Neural cell (in vitro differentiated cells): ENCODE measurements around the gene TTPAL. TPM values are rescaled to one million over a fixed set of nuclear protein-coding genes. Genes with fewer than 3 reads are reported as not detected.

Source experiments
- H2AFZ ChIP-seq: fragments of 200-600, 300-800 bp; sonication (generic), shearing (Covaris generic); 2 replicates; pipeline ENCODE4 v1.6.0; 2014; ENCODE audit warnings: low read depth, mild to moderate bottlenecking, antibody characterized with exemption, low read length, moderate library complexity
- H3F3A ChIP-seq: fragments of 200-600 bp; shearing (Covaris generic); 2 replicates; pipeline ENCODE4 v1.6.1; 2016; ENCODE audit warnings: mild to moderate bottlenecking, moderate library complexity, mixed read lengths, antibody characterized with exemption, low read length; ENCODE audit not compliant: insufficient read depth, poor library complexity, severe bottlenecking
- H3K27ac ChIP-seq: fragments of 200-600, 300-800 bp; sonication (generic), shearing (Covaris generic); 2 replicates; pipeline ENCODE4 v1.5.1; 2014; ENCODE audit warnings: mild to moderate bottlenecking, low read length, moderate library complexity
- H3K27me3 ChIP-seq: fragments of 300-800, 200-600 bp; sonication (generic), shearing (Covaris generic); 2 replicates; pipeline ENCODE4 v1.6.0; 2014; ENCODE audit warnings: mild to moderate bottlenecking, low read depth, low read length, moderate library complexity; ENCODE audit not compliant: insufficient read depth
- H3K36me3 ChIP-seq: fragments of 300-800, 200-600 bp; sonication (generic), shearing (Covaris generic); 2 replicates; pipeline ENCODE4 v1.5.1; 2014; ENCODE audit warnings: mild to moderate bottlenecking, antibody characterized with exemption, low read length, moderate library complexity; ENCODE audit not compliant: insufficient read depth
- H3K4me2 ChIP-seq: fragments of 300-800, 200-600 bp; sonication (generic), shearing (Covaris generic); 2 replicates; pipeline ENCODE4 v1.6.0; 2014; ENCODE audit warnings: mild to moderate bottlenecking, low read length
- H3K4me3 ChIP-seq: fragments of 300-800, 200-600 bp; sonication (generic), shearing (Covaris generic); 2 replicates; pipeline ENCODE4 v1.5.1; 2014; ENCODE audit warnings: mild to moderate bottlenecking, low read length, moderate library complexity
- H3K79me2 ChIP-seq: fragments of 200-600 bp; shearing (Covaris generic); replicated peaks from 2 replicates; pipeline ENCODE4 v1.6.0; 2014; ENCODE audit warnings: mild to moderate bottlenecking, low read length, moderate library complexity; ENCODE audit not compliant: insufficient read depth
- H3K9ac ChIP-seq: fragments of 300-800, 200-600 bp; sonication (generic), shearing (Covaris generic); 2 replicates; pipeline ENCODE4 v1.6.1; 2016; ENCODE audit warnings: mild to moderate bottlenecking, low read length, mixed read lengths
- H3K9me2 ChIP-seq: fragments of 200-600 bp; shearing (Covaris generic); 2 replicates; pipeline ENCODE4 v1.6.1; 2016; ENCODE audit warnings: mild to moderate bottlenecking, low read length, mixed read lengths; ENCODE audit not compliant: insufficient read depth
- H3K9me3 ChIP-seq: fragments of 200-600, 300-800 bp; sonication (generic), shearing (Covaris generic); 2 replicates; pipeline ENCODE4 v1.6.1; 2016; ENCODE audit warnings: mild to moderate bottlenecking, mixed run types, low read length, moderate library complexity, mixed read lengths
- H4K20me1 ChIP-seq: fragments of 200-600 bp; shearing (Covaris generic); 2 replicates; pipeline ENCODE4 v1.6.1; 2016; ENCODE audit warnings: mild to moderate bottlenecking, mixed run types; ENCODE audit not compliant: insufficient read depth
- EP300 ChIP-seq: fragments of 450-650 bp; conservative IDR thresholded peaks from 2 replicates; pipeline ENCODE4 v1.6.1; 2014; ENCODE audit warnings: antibody characterized with exemption, mild to moderate bottlenecking, moderate library complexity; ENCODE audit not compliant: poor library complexity, severe bottlenecking
- EZH2 ChIP-seq: fragments of 200-600, 300-800 bp; shearing (Covaris generic), sonication (generic); IDR thresholded peaks from 2 replicates; pipeline ENCODE4 v1.6.1; 2014; ENCODE audit warnings: antibody characterized with exemption, low read length, borderline replicate concordance, mild to moderate bottlenecking; ENCODE audit not compliant: insufficient read depth, poor library complexity, severe bottlenecking
- MXI1 ChIP-seq: fragments of 450-650 bp; conservative IDR thresholded peaks from 2 replicates; pipeline ENCODE4 v1.6.1; 2014; ENCODE audit warnings: antibody characterized with exemption, mild to moderate bottlenecking; ENCODE audit not compliant: poor library complexity, severe bottlenecking
- POLR2AphosphoS5 ChIP-seq: IDR thresholded peaks from 2 replicates; pipeline ENCODE4 v1.6.1; 2012
- RAD21 ChIP-seq: fragments of 450-650 bp; conservative IDR thresholded peaks from 2 replicates; pipeline ENCODE4 v1.6.1; 2014; ENCODE audit warnings: antibody characterized with exemption, mild to moderate bottlenecking, moderate library complexity
- SMC3 ChIP-seq: fragments of 450-650 bp; conservative IDR thresholded peaks from 2 replicates; pipeline ENCODE4 v1.6.1; 2014; ENCODE audit warnings: antibody characterized with exemption, mild to moderate bottlenecking, moderate library complexity; ENCODE audit not compliant: poor library complexity
- TAF1 ChIP-seq: IDR thresholded peaks from 2 replicates; pipeline ENCODE4 v1.6.1; 2012; ENCODE audit warnings: low read depth
- polyA plus RNA-seq: library from polyadenylated mRNA; depleted of rRNA; stranded (reverse); fragments of >200 nt; gene quantifications from 2 replicates; pipeline ENCODE4 v1.2.3, GENCODE V29; 2014
- TF ChIP-seq, protein P1 (sequence below): IDR thresholded peaks from 2 replicates; pipeline ENCODE4 v1.6.1; 2012; ENCODE audit warnings: borderline replicate concordance
- TF ChIP-seq, protein P2 (sequence below): fragments of 450-650 bp; IDR thresholded peaks from 2 replicates; pipeline ENCODE4 v1.5.1; 2014; ENCODE audit warnings: antibody characterized with exemption, mild to moderate bottlenecking, moderate library complexity; ENCODE audit not compliant: poor library complexity, severe bottlenecking

Gene TTPAL
- polyA plus RNA-seq, 1 donor from 2014 or later: 11.2 TPM

DNA sequence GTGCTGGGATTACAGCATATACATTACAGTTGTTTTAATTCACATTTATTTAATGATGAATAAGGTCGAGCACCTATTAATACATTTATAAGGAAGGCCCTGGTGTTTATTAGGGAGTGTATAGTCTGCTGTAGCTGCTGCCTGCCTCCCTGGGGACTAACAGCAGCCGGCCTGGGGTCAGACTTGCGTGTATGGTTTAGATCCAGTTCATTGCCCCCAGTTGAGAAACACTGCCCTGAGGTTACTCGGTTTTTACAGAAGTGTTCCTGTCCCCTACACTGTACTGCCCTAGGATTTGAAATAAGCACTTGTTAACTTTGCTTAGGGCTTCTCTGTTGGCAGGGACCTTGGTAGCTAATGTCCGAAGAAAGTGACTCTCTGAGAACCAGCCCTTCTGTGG lies 4.0 kb downstream of the TTPAL start:
- Histone ChIP-seq H4K20me1 (no peaks in the 10 kb centered on the region), H3K27ac (no peak overlapping the region), H3K79me2 (peaks cover 11% of the 10 kb centered on the region), H3K9me2 (no peaks in the 10 kb centered on the region), H3K4me2 (no peak overlapping the region), H3K9me3 (no peaks in the 10 kb centered on the region), H3F3A (no peaks in the 10 kb centered on the region), H3K36me3 (no peaks in the 10 kb centered on the region), H3K27me3 (no peaks in the 10 kb centered on the region), H2AFZ (no peak overlapping the region), H3K4me3 (no peak overlapping the region), H3K9ac (no peak overlapping the region)
- TF ChIP-seq, protein P1, sequence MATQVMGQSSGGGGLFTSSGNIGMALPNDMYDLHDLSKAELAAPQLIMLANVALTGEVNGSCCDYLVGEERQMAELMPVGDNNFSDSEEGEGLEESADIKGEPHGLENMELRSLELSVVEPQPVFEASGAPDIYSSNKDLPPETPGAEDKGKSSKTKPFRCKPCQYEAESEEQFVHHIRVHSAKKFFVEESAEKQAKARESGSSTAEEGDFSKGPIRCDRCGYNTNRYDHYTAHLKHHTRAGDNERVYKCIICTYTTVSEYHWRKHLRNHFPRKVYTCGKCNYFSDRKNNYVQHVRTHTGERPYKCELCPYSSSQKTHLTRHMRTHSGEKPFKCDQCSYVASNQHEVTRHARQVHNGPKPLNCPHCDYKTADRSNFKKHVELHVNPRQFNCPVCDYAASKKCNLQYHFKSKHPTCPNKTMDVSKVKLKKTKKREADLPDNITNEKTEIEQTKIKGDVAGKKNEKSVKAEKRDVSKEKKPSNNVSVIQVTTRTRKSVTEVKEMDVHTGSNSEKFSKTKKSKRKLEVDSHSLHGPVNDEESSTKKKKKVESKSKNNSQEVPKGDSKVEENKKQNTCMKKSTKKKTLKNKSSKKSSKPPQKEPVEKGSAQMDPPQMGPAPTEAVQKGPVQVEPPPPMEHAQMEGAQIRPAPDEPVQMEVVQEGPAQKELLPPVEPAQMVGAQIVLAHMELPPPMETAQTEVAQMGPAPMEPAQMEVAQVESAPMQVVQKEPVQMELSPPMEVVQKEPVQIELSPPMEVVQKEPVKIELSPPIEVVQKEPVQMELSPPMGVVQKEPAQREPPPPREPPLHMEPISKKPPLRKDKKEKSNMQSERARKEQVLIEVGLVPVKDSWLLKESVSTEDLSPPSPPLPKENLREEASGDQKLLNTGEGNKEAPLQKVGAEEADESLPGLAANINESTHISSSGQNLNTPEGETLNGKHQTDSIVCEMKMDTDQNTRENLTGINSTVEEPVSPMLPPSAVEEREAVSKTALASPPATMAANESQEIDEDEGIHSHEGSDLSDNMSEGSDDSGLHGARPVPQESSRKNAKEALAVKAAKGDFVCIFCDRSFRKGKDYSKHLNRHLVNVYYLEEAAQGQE: no peak
- TF ChIP-seq EP300: no peak
- TF ChIP-seq TAF1: no peak
- TF ChIP-seq MXI1: no peak
- TF ChIP-seq RAD21: no peak
- TF ChIP-seq, protein P2, sequence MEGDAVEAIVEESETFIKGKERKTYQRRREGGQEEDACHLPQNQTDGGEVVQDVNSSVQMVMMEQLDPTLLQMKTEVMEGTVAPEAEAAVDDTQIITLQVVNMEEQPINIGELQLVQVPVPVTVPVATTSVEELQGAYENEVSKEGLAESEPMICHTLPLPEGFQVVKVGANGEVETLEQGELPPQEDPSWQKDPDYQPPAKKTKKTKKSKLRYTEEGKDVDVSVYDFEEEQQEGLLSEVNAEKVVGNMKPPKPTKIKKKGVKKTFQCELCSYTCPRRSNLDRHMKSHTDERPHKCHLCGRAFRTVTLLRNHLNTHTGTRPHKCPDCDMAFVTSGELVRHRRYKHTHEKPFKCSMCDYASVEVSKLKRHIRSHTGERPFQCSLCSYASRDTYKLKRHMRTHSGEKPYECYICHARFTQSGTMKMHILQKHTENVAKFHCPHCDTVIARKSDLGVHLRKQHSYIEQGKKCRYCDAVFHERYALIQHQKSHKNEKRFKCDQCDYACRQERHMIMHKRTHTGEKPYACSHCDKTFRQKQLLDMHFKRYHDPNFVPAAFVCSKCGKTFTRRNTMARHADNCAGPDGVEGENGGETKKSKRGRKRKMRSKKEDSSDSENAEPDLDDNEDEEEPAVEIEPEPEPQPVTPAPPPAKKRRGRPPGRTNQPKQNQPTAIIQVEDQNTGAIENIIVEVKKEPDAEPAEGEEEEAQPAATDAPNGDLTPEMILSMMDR: no peak

DNA sequence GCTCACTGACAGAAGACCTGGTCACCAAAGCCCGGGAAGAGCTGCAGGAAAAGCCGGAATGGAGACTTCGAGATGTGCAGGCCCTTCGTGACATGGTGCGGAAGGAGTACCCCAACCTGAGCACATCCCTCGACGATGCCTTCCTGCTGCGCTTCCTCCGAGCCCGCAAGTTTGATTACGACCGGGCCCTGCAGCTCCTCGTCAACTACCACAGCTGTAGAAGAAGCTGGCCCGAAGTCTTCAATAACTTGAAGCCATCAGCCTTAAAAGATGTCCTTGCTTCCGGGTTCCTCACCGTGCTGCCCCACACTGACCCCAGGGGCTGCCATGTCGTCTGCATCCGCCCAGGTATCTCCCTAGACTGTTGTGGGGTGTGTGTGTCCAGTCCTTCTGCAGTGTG lies 4.4 kb downstream of the TTPAL start:
- H3K36me3 ChIP-seq: no peaks in the 10 kb centered on the region
- H4K20me1 ChIP-seq: no peaks in the 10 kb centered on the region
- H3K79me2 ChIP-seq: peaks cover 11% of the 10 kb centered on the region
- TF ChIP-seq EZH2 (no peak), POLR2AphosphoS5 (no peak), MXI1 (no peak), EP300 (no peak), RAD21 (no peak), TAF1 (no peak), SMC3 (no peak)
- TF ChIP-seq, protein P1: no peak
- TF ChIP-seq, protein P2: no peak
- no peaks in the 10 kb centered on the region for H3K9me2 ChIP-seq
- H3F3A ChIP-seq: no peaks in the 10 kb centered on the region
- no peak overlapping the region for H3K4me3 ChIP-seq
- H2AFZ ChIP-seq: no peak overlapping the region
- no peak overlapping the region for H3K27ac ChIP-seq
- H3K27me3 ChIP-seq: no peaks in the 10 kb centered on the region
- no peaks in the 10 kb centered on the region for H3K9me3 ChIP-seq
- H3K9ac ChIP-seq: no peak overlapping the region
- no peak overlapping the region for H3K4me2 ChIP-seq
